Measurements from ENCODE around the gene AUTS2. TPM values are rescaled to one million over a fixed set of nuclear protein-coding genes. Genes with fewer than 3 reads are reported as not detected.

Gene AUTS2
- total and polyA plus RNA-seq, 4 donors = 4.9 to 24.4 (median 7.0) TPM

DNA sequence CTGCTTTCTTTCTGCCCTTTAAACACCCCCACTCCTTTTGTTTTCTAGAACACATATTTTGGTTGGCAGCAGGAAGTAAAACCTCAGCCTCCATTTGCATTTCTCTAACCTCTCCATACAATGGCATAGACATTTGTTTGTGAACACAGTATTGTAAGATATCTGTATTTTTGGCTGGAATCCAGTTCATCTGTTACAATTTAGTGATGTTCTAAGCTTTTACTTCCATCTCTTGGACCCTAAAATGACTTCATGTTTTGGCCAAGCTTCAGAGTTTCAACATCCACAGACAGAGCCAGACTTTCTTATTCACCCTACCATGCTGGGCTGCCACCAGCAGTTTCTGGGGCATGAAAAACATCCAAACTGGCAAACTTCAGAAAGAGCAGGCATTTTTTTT is 21.1 kb upstream of the AUTS2 start (continued):
- TF ChIP-seq, protein P1, sequence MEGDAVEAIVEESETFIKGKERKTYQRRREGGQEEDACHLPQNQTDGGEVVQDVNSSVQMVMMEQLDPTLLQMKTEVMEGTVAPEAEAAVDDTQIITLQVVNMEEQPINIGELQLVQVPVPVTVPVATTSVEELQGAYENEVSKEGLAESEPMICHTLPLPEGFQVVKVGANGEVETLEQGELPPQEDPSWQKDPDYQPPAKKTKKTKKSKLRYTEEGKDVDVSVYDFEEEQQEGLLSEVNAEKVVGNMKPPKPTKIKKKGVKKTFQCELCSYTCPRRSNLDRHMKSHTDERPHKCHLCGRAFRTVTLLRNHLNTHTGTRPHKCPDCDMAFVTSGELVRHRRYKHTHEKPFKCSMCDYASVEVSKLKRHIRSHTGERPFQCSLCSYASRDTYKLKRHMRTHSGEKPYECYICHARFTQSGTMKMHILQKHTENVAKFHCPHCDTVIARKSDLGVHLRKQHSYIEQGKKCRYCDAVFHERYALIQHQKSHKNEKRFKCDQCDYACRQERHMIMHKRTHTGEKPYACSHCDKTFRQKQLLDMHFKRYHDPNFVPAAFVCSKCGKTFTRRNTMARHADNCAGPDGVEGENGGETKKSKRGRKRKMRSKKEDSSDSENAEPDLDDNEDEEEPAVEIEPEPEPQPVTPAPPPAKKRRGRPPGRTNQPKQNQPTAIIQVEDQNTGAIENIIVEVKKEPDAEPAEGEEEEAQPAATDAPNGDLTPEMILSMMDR (IDR thresholded peaks at IDR 0.05; ENCODE audit: low read depth, low read length, missing input control) = no peak
- TF ChIP-seq RAD21 (IDR thresholded peaks at IDR 0.05) (no peak), HNF4A (conservative IDR thresholded peaks at IDR 0.05) (no peak)
- TF ChIP-seq, protein P2, sequence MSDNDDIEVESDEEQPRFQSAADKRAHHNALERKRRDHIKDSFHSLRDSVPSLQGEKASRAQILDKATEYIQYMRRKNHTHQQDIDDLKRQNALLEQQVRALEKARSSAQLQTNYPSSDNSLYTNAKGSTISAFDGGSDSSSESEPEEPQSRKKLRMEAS (IDR thresholded peaks at IDR 0.05) = no peak

DNA sequence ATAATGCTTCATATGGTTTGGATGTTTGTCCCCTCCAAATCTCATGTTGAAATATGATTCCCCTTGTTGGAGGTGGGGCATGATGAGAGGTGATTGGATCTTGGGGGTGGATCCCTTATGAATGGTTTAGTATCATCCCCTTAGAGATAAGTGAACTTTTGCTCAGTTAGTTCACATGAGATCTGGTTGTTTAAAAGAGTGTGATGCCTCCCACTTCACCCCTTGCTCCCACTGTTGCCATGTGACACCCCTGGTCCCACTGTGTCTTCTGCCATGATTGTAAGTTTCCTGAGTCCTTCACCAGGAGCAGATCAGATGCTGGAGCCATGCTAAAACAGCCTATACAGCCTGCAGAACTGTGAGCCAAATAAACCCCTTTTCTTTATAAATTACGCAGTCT is 13.1 kb upstream of the AUTS2 start:
- H3K9ac ChIP-seq (ENCODE audit: low read depth in 1 of 2, low read length in 2 of 2) = no peak overlapping the region
- DNase-seq (ENCODE audit: low spot score) = no peak
- H3K27me3 ChIP-seq (ENCODE audit: control insufficient read depth in 4 of 4, insufficient read depth in 4 of 4, low read length in 3 of 4) = no peaks in the 10 kb centered on the region
- WGBS = 95% methylated on average over 1 of the region's 1 CpG
- TF ChIP-seq, protein P2 (IDR thresholded peaks at IDR 0.05) = no peak
- no peak for TF ChIP-seq HNF4A (conservative IDR thresholded peaks at IDR 0.05)
- no peak for TF ChIP-seq YY1 (IDR thresholded peaks at IDR 0.05)
- TF ChIP-seq RAD21 (IDR thresholded peaks at IDR 0.05) = no peak
- no peak for TF ChIP-seq JUND (IDR thresholded peaks at IDR 0.05)
- TF ChIP-seq NR2F2 (IDR thresholded peaks at IDR 0.05) = no peak
- no peak for TF ChIP-seq EGR1 (IDR thresholded peaks at IDR 0.05; ENCODE audit: low read depth in 2 of 2)
- no peak for TF ChIP-seq ATF3 (IDR thresholded peaks at IDR 0.05)
- TF ChIP-seq SP1 (IDR thresholded peaks at IDR 0.05) = no peak
- no peak for TF ChIP-seq HNF4G (IDR thresholded peaks at IDR 0.05)
- TF ChIP-seq ZBTB33 (IDR thresholded peaks at IDR 0.05) = no peak
- TF ChIP-seq FOXA1 (IDR thresholded peaks at IDR 0.05) = no peak
- TF ChIP-seq GABPA (IDR thresholded peaks at IDR 0.05 in 1 of 2, conservative IDR thresholded peaks at IDR 0.05 in 1 of 2) = no peak
- TF ChIP-seq, protein P3, sequence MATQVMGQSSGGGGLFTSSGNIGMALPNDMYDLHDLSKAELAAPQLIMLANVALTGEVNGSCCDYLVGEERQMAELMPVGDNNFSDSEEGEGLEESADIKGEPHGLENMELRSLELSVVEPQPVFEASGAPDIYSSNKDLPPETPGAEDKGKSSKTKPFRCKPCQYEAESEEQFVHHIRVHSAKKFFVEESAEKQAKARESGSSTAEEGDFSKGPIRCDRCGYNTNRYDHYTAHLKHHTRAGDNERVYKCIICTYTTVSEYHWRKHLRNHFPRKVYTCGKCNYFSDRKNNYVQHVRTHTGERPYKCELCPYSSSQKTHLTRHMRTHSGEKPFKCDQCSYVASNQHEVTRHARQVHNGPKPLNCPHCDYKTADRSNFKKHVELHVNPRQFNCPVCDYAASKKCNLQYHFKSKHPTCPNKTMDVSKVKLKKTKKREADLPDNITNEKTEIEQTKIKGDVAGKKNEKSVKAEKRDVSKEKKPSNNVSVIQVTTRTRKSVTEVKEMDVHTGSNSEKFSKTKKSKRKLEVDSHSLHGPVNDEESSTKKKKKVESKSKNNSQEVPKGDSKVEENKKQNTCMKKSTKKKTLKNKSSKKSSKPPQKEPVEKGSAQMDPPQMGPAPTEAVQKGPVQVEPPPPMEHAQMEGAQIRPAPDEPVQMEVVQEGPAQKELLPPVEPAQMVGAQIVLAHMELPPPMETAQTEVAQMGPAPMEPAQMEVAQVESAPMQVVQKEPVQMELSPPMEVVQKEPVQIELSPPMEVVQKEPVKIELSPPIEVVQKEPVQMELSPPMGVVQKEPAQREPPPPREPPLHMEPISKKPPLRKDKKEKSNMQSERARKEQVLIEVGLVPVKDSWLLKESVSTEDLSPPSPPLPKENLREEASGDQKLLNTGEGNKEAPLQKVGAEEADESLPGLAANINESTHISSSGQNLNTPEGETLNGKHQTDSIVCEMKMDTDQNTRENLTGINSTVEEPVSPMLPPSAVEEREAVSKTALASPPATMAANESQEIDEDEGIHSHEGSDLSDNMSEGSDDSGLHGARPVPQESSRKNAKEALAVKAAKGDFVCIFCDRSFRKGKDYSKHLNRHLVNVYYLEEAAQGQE (IDR thresholded peaks at IDR 0.05) = no peak
- TF ChIP-seq FOXA2 (IDR thresholded peaks at IDR 0.05) = no peak
- TF ChIP-seq TAF1 (conservative IDR thresholded peaks at IDR 0.05) = no peak
- no peak for TF ChIP-seq RXRA (IDR thresholded peaks at IDR 0.05)
- TF ChIP-seq, protein P1 (IDR thresholded peaks at IDR 0.05; ENCODE audit: low read depth, low read length, missing input control) = no peak
- no peak overlapping the region for H3K27ac ChIP-seq (ENCODE audit: low read depth in 1 of 2, low read length in 2 of 2)
- no peaks in the 10 kb centered on the region for H3K9me3 ChIP-seq (ENCODE audit: control insufficient read depth in 4 of 4, low read length in 3 of 4)
- H3K4me1 ChIP-seq (ENCODE audit: control insufficient read depth in 4 of 4, insufficient read depth in 4 of 4, low read length in 3 of 4) = no peaks in the 10 kb centered on the region
- no peak overlapping the region for H3K4me3 ChIP-seq (ENCODE audit: low read depth in 1 of 3, low read length in 3 of 3)
- no peaks in the 10 kb centered on the region for H3K36me3 ChIP-seq (ENCODE audit: control insufficient read depth in 4 of 4, insufficient read depth in 3 of 4, low read depth in 1 of 4, low read length in 3 of 4)
